H1 (cell line): ENCODE results near the gene IFT122. TPM values are rescaled to one million over a fixed set of nuclear protein-coding genes. Genes with fewer than 3 reads are reported as not detected.

ENCODE experiments used
- CREB1 ChIP-seq: IDR thresholded peaks from 2 replicates; pipeline ENCODE4 v1.6.1; 2012; ENCODE audit warnings: inconsistent platforms
- polyA plus RNA-seq, 7 experiments: library from polyadenylated mRNA; depleted of rRNA in 3 of 7; stranded (reverse) in 5 of 7; unstranded in 2 of 7; fragments of >200 nt in 5 of 7; fragments of 200-250 nt in 2 of 7; gene quantifications; 1 replicate in 5 of 7; 2 replicates in 1 of 7; 4 replicates in 1 of 7; pipeline versions ENCODE4 v1.2.1 to v1.2.3, GENCODE V29; 2011 to 2013; ENCODE audit warnings: missing spikeins in 2 of 7, mixed read lengths in 2 of 7
- total RNA-seq: library from RNA; stranded (reverse); fragmentation: NEBNext Ultra II Directional; extraction: Animal tissue kit (Norgen Biotek cat#: 25700); gene quantifications from 2 replicates; pipeline ENCODE4 v1.2.1, GENCODE V29; 2021

Gene IFT122
- total and polyA plus RNA-seq, 2 of the 8 experiments (the other 6 are each of a cell fraction or from before 2014, with no cell fraction given), result 23.7 to 25.1 TPM

GRCh38 chr3:129474984-129475804 is 35.2 kb downstream of the IFT122 start (continued):
- no peak for TF ChIP-seq CREB1
- TF ChIP-seq, all 59 proteins: peak for 0
